PFSK-1 (cell line): ENCODE results near the gene GSTM4.

Source experiments
- POLR2AphosphoS5 ChIP-seq: IDR thresholded peaks from 2 replicates; pipeline ENCODE4 v1.6.1; 2012; ENCODE audit warnings: low read depth, mild to moderate bottlenecking, control low read depth, low read length, moderate library complexity
- REST ChIP-seq, 2 experiments: IDR thresholded peaks; 2 replicates each; pipeline versions ENCODE4 v1.6.1 to v1.8.0; 2011 to 2012; ENCODE audit warnings: low read depth in 2 of 2, low read length in 2 of 2, control low read depth in 1 of 2, inconsistent platforms in 1 of 2, mild to moderate bottlenecking in 1 of 2, moderate library complexity in 1 of 2; ENCODE audit not compliant: insufficient read depth in 1 of 2
- SIN3A ChIP-seq: IDR thresholded peaks from 2 replicates; pipeline ENCODE4 v1.6.1; 2012; ENCODE audit warnings: mild to moderate bottlenecking, low read length, moderate library complexity, borderline replicate concordance; ENCODE audit not compliant: insufficient read depth
- TAF1 ChIP-seq: IDR thresholded peaks from 2 replicates; pipeline ENCODE4 v1.6.1; 2012; ENCODE audit warnings: low read length, control low read depth, borderline replicate concordance; ENCODE audit not compliant: insufficient read depth

GRCh38 chr1:109697066-109697465 is 41.2 kb downstream of the GSTM4 start:
- TF ChIP-seq POLR2AphosphoS5 (no peak), REST (IDR thresholded peaks at IDR 0.05; ENCODE audit: insufficient read depth in 1 of 2, low read depth in 2 of 2, low read length in 2 of 2) (no peak), TAF1 (no peak), SIN3A (no peak)
